CD4-positive, CD25-positive, alpha-beta regulatory T cell (primary cell): ENCODE measurements around the gene RAB22A. TPM values are rescaled to one million over a fixed set of nuclear protein-coding genes. Genes with fewer than 3 reads are reported as not detected.

Experiments
- ATAC-seq, 2 donors: fragments of 150-1000 bp; cut with Tn5 transposase; one replicate each; pipeline ENCODE4 v1.10.0; 2021; ENCODE audit warnings: low read depth in 2 of 2, moderate number of reproducible peaks in 2 of 2, moderate library complexity in 1 of 2
- DNase-seq, 3 donors: peaks; one replicate each; pipeline versions ENCODE4 v3.0.0 to v3.0.0-alpha.2; 2012 to 2022; ENCODE audit warnings: mixed read lengths in 1 of 3
- H3K27ac ChIP-seq: one replicate; pipeline ENCODE4 v1.7.0; 2013; ENCODE audit warnings: mild to moderate bottlenecking, low read length; ENCODE audit not compliant: insufficient read depth, poor library complexity, severe bottlenecking
- H3K27me3 ChIP-seq: one replicate; pipeline ENCODE4 v1.7.0; 2013; ENCODE audit warnings: low read length; ENCODE audit not compliant: control insufficient read depth, insufficient read depth
- H3K36me3 ChIP-seq: one replicate; pipeline ENCODE4 v1.7.0; 2013; ENCODE audit warnings: mild to moderate bottlenecking, low read length, moderate library complexity; ENCODE audit not compliant: control insufficient read depth, insufficient read depth
- H3K4me1 ChIP-seq: 2 replicates; pipeline ENCODE4 v1.7.0; 2013; ENCODE audit warnings: mild to moderate bottlenecking, low read length; ENCODE audit not compliant: insufficient read depth, control insufficient read depth, poor library complexity, severe bottlenecking
- H3K4me3 ChIP-seq: one replicate; pipeline ENCODE4 v1.7.0; 2013; ENCODE audit warnings: low read depth, mild to moderate bottlenecking, low read length, moderate library complexity
- H3K9me3 ChIP-seq, 2 experiments: 1 replicate in 1 of 2; 2 replicates in 1 of 2; pipeline ENCODE4 v1.7.0; 2013; ENCODE audit warnings: low read length in 2 of 2, mild to moderate bottlenecking in 1 of 2, moderate library complexity in 1 of 2; ENCODE audit not compliant: control insufficient read depth in 2 of 2
- H3K27ac Mint-ChIP-seq, 3 donors: one replicate each; pipeline ENCODE4 v1.8.0; 2020 to 2022; ENCODE audit warnings: mild to moderate bottlenecking in 3 of 3, mixed read lengths in 3 of 3, moderate library complexity in 2 of 3
- H3K27me3 Mint-ChIP-seq: one replicate; pipeline ENCODE4 v1.8.0; 2022; ENCODE audit warnings: mild to moderate bottlenecking, mixed read lengths
- H3K36me3 Mint-ChIP-seq: one replicate; pipeline ENCODE4 v1.8.0; 2020; ENCODE audit warnings: mixed read lengths
- H3K4me1 Mint-ChIP-seq, 4 donors: one replicate each; pipeline ENCODE4 v1.8.0; 2020 to 2022; ENCODE audit warnings: mixed read lengths in 4 of 4, mild to moderate bottlenecking in 1 of 4
- H3K4me3 Mint-ChIP-seq, 4 donors: one replicate each; pipeline ENCODE4 v1.8.0; 2020 to 2022; ENCODE audit warnings: mild to moderate bottlenecking in 4 of 4, mixed read lengths in 4 of 4, moderate library complexity in 3 of 4
- H3K9me3 Mint-ChIP-seq, 7 donors: one replicate each; pipeline ENCODE4 v1.8.0; 2020 to 2022; ENCODE audit warnings: mixed read lengths in 7 of 7, mild to moderate bottlenecking in 3 of 7, moderate library complexity in 2 of 7
- polyA plus RNA-seq, 4 donors: library from polyadenylated mRNA; unstranded; fragments of 300-500 nt; fragmentation: Illumina TruSeq; gene quantifications; one replicate each; pipeline ENCODE4 v1.2.3, GENCODE V29; 2021
- total RNA-seq: library from RNA; stranded (reverse); gene quantifications from one replicate; pipeline ENCODE4 v1.2.3, GENCODE V29; 2022

Gene RAB22A
- total and polyA plus RNA-seq, 5 donors from 2014 or later: 11.3 to 21.9 (median 13.2) TPM

DNA sequence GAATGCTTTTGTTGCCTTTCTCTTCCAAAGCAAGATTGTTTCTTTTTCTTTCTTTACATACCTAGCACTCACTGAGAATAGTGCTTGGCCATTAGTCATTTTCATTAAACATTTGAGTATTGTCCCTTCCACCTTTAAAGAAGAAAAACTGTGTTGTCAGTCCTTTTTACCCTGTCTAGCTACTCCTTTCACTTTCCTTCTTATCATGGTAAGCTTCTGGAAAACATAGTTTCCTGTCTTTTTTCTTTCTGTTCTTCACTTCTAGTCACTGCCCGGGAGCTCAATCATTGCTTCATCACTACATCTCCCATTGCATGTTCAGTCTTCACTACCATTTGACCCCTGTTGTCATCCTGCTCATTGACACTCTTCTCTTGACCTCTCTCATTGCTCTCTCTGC is 91.6 kb downstream of the RAB22A start:
- Mint-ChIP-seq H3K4me3 (no peak overlapping the region), H3K36me3 (peaks cover 11% of the 10 kb centered on the region), H3K27me3 (no peaks in the 10 kb centered on the region), H3K9me3 (no peaks in the 10 kb centered on the region), H3K27ac (no peak overlapping the region), H3K4me1 (peaks cover 6 to 45% (median 29%) of the 10 kb centered on the region in 4 donors)
- Histone ChIP-seq H3K4me1 (peaks cover 27% of the 10 kb centered on the region), H3K27me3 (no peaks in the 10 kb centered on the region), H3K4me3 (no peak overlapping the region), H3K27ac (no peak overlapping the region), H3K36me3 (no peaks in the 10 kb centered on the region), H3K9me3 (no peaks in the 10 kb centered on the region)
- ATAC-seq (no peak), DNase-seq (peak in 1 of 3 donors; percentile 20)

GRCh38 chr20:58402305-58402704 is 92.8 kb downstream of the RAB22A start:
- Mint-ChIP-seq H3K36me3 (peaks cover 6% of the 10 kb centered on the region), H3K27ac (no peak overlapping the region), H3K27me3 (no peaks in the 10 kb centered on the region), H3K9me3 (no peaks in the 10 kb centered on the region), H3K4me1 (peaks cover 11 to 34% (median 27%) of the 10 kb centered on the region in 4 donors), H3K4me3 (no peak overlapping the region)
- H3K9me3 ChIP-seq: no peaks in the 10 kb centered on the region
- peak overlapping the region; percentile 2 for H3K27ac ChIP-seq
- DNase-seq (no peak), ATAC-seq (no peak)
- H3K4me1 ChIP-seq: peaks cover 30% of the 10 kb centered on the region
- no peaks in the 10 kb centered on the region for H3K27me3 ChIP-seq
- H3K36me3 ChIP-seq: no peaks in the 10 kb centered on the region
- H3K4me3 ChIP-seq: no peak overlapping the region

GRCh38 chr20:58402827-58403226 is 93.3 kb downstream of the RAB22A start:
- H3K36me3 Mint-ChIP-seq: peaks cover 5% of the 10 kb centered on the region
- H3K4me1 ChIP-seq: peaks cover 31% of the 10 kb centered on the region
- no peak overlapping the region for H3K27ac Mint-ChIP-seq
- H3K36me3 ChIP-seq: no peaks in the 10 kb centered on the region
- H3K4me3 ChIP-seq: no peak overlapping the region
- H3K27me3 ChIP-seq: no peaks in the 10 kb centered on the region
- ATAC-seq: no peak
- peaks cover 16 to 33% (median 28%) of the 10 kb centered on the region in 4 donors for H3K4me1 Mint-ChIP-seq
- no peaks in the 10 kb centered on the region for H3K9me3 ChIP-seq
- no peak overlapping the region for H3K4me3 Mint-ChIP-seq
- H3K9me3 Mint-ChIP-seq: no peaks in the 10 kb centered on the region
- no peak for DNase-seq
- H3K27ac ChIP-seq: no peak overlapping the region
- no peaks in the 10 kb centered on the region for H3K27me3 Mint-ChIP-seq

DNA sequence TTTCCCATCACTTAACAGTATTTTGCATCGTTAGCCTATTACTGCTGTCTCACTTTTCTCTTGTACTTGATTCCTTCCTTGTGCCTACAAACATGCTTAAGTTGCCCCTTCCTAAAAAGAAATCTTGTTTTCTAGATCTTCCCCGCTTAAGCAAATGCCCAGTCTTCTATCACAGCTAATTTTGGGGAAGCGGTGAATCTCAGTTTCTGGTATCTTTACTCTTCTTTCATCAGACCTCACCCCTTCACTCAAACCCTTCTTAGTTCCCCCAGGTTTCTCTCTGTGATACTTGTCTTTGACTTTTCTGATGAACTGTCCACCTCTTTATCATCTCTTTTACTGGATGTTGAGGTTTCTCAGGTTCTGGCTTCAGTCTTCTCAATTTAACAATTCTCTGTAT is 93.8 kb downstream of the RAB22A start:
- H3K36me3 ChIP-seq: no peaks in the 10 kb centered on the region
- Mint-ChIP-seq H3K27me3 (no peaks in the 10 kb centered on the region), H3K9me3 (no peaks in the 10 kb centered on the region), H3K4me3 (no peak overlapping the region), H3K27ac (no peak overlapping the region), H3K4me1 (peaks cover 16 to 33% (median 27%) of the 10 kb centered on the region in 4 donors), H3K36me3 (peaks cover 1% of the 10 kb centered on the region)
- no peaks in the 10 kb centered on the region for H3K27me3 ChIP-seq
- no peak overlapping the region for H3K27ac ChIP-seq
- peaks cover 36% of the 10 kb centered on the region for H3K4me1 ChIP-seq
- no peak overlapping the region for H3K4me3 ChIP-seq
- H3K9me3 ChIP-seq: no peaks in the 10 kb centered on the region
- DNase-seq (no peak), ATAC-seq (no peak)

GRCh38 chr20:58405504-58406291 is 96.2 kb downstream of the RAB22A start:
- ATAC-seq (no peak), DNase-seq (no peak)
- H3K4me1 Mint-ChIP-seq: peaks cover 28 to 38% (median 35%) of the 10 kb centered on the region in 4 donors
- peaks cover 0 to 1% (median 0%) of the 10 kb centered on the region in 7 donors for H3K9me3 Mint-ChIP-seq
- no peaks in the 10 kb centered on the region for H3K9me3 ChIP-seq
- no peaks in the 10 kb centered on the region for H3K36me3 ChIP-seq
- no peak overlapping the region for H3K4me3 ChIP-seq
- no peak overlapping the region for H3K27ac ChIP-seq
- H3K27ac Mint-ChIP-seq: no peak overlapping the region
- H3K4me1 ChIP-seq: peaks cover 36% of the 10 kb centered on the region
- no peaks in the 10 kb centered on the region for H3K27me3 ChIP-seq
- H3K36me3 Mint-ChIP-seq: no peaks in the 10 kb centered on the region
- no peaks in the 10 kb centered on the region for H3K27me3 Mint-ChIP-seq
- no peak overlapping the region for H3K4me3 Mint-ChIP-seq

GRCh38 chr20:58406422-58407001 is 97.0 kb downstream of the RAB22A start:
- Mint-ChIP-seq H3K4me1 (peaks cover 27 to 40% (median 37%) of the 10 kb centered on the region in 4 donors), H3K9me3 (peaks cover 0 to 1% (median 0%) of the 10 kb centered on the region in 7 donors), H3K36me3 (no peaks in the 10 kb centered on the region), H3K4me3 (peak overlapping the region in 1 of 4 donors; percentile 2), H3K27ac (peak overlapping the region; percentile 23 to 77 (median 62)), H3K27me3 (no peaks in the 10 kb centered on the region)
- no peaks in the 10 kb centered on the region for H3K27me3 ChIP-seq
- ATAC-seq (no peak), DNase-seq (no peak)
- no peak overlapping the region for H3K27ac ChIP-seq
- H3K9me3 ChIP-seq: no peaks in the 10 kb centered on the region
- peaks cover 33% of the 10 kb centered on the region for H3K4me1 ChIP-seq
- H3K36me3 ChIP-seq: no peaks in the 10 kb centered on the region
- H3K4me3 ChIP-seq: no peak overlapping the region

DNA sequence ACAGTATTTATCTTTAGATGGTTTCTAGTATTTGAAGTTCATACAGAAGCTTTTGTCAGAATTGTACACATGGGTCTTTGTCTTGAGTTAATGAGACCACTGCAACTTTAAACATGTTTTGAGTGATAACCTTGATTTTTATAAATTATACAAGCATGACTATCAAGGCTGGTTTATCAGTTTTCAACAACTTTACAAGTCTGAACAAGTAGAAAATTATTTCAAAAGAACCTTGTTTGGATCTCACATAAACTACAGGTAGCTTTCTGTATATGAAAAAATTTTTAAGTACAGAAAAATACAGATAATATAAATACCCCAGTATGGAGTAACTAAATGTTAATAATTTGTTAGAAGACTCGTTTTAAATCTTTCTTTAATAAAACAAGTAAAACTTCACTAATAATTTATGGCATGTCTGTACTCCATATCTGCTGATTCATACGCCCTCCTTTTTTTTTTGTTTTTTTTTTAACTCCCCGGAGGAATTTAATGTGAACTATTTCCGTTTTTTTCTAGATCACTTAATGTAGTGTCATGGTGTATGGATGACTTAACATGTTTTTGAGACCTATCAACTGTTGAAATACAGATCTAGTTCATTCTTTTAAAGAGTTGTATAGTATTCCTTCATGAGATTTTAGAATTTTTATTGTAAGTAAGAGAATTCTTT is 97.8 kb downstream of the RAB22A start:
- H3K27ac Mint-ChIP-seq: peak overlapping the region; percentile 38 to 74 (median 50)
- ATAC-seq: no peak
- no peaks in the 10 kb centered on the region for H3K36me3 Mint-ChIP-seq
- H3K27ac ChIP-seq: peak overlapping the region; percentile 47
- H3K4me3 ChIP-seq: peak overlapping the region; percentile 14
- H3K9me3 ChIP-seq: no peaks in the 10 kb centered on the region
- H3K27me3 Mint-ChIP-seq: no peaks in the 10 kb centered on the region
- H3K36me3 ChIP-seq: no peaks in the 10 kb centered on the region
- DNase-seq: no peak
- H3K27me3 ChIP-seq: no peaks in the 10 kb centered on the region
- H3K4me3 Mint-ChIP-seq: peak overlapping the region in 3 of 4 donors; percentile 2 to 17 (median 13)
- H3K9me3 Mint-ChIP-seq: peaks cover 0 to 1% (median 0%) of the 10 kb centered on the region in 7 donors
- H3K4me1 Mint-ChIP-seq: peaks cover 27 to 40% (median 39%) of the 10 kb centered on the region in 4 donors
- H3K4me1 ChIP-seq: peaks cover 28% of the 10 kb centered on the region
